GM19328 (cell line): ENCODE data around the gene NAV1.
"Not testable (repeated sequence)": the region's sequence is repeated elsewhere in the genome, so short reads cannot be mapped to it uniquely, and the experiment has no call there.

Experiments used
- ATAC-seq: cut with Tn5 transposase; IDR thresholded peaks from one replicate; pipeline ENCODE4 v1.9.1; 2021; ENCODE audit warnings: mild to moderate bottlenecking, moderate library complexity; ENCODE audit not compliant: unreplicated experiment

NAV1 gene

DNA sequence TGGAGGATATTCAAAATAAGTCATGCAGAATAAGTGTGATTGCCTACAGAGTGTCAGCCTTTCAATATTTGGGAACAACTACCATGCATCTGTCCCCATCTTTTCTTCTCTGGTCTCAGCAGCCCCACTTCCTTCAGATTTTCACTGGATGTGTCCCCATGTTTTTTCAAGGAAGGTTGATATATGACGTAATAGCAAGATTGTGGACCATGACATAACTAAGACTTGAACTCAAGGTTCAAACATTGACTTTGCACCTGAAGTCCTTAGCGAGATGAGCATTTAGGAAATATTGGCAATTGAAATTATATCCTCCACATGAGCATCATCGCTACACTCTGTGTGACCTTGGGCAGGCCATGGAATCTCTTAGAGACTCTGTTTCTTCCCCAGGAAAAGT lies 5.8 kb downstream of the NAV1 start:
- ATAC-seq, result no peak

GRCh38 chr1:201545851-201546492 lies 7.0 kb downstream of the NAV1 start:
- no peak for ATAC-seq

- ATAC-seq, result not testable (repeated sequence)
Measured at GRCh38 chr1:201549522-201549921, 10.6 kb downstream of the NAV1 start.

- no peak for ATAC-seq
Measured at GRCh38 chr1:201551096-201551495, 12.2 kb downstream of the NAV1 start.

DNA sequence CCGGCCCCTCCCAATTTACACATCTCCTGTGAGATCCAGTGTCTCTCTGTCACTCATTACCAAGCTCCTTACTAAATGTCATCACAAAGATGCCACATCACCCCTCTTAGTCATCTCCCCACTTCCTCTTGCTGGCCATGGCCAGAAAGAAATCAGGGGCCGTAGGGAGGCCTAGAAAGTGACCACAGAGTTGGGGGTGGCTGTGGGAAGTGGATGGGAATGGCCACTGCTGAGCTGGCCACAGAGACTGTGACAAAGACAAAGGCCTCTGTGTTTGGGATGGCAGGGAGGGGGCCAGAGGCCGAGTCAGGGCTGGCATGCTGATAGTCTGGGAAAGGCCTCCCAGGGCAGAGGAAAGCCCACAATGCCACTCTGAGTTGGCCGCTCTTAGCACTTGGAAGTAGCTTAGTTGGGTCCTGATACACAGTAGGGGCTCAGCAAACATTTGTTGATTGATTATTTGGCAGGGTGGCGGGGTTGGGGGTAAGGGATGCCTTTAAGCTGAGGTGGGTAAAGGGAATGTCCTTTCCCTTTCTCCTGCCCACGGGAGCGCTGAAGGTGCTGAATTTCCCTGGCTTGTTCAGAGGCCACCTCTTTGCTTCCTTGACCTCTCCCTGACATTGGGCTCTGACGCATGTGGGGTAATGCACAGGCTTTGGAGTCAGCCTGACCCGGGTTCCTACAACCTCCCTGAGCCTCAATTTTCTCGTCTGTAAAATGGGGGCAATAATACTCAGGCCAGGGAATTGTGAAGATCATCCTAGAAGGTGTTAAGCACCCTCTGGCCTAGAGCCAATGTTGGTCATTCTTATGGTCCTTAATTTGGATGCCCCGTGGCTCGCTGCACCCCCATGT lies 13.2 kb downstream of the NAV1 start:
- ATAC-seq, result no peak

DNA sequence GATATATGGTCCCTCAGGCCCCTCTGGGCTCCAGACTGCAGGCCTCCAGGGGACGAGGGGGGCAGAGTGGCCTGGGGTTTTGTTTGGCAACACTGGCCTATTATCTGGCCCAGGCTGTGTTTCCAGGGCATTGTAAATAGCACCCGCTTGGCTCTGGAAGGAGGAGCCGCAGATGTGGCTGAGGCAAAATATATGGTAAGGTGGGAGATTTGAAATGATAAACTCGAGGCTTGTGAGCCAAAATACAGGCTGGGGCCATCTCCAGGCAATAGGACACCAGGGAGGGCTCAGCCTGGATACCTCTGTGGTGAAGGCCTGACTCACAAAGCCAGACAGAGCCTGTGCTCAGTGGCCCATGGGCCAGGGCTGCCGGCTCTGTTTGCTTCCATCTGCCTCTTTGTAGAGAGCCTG lies 14.0 kb downstream of the NAV1 start:
- ATAC-seq, result no peak

- no peak for ATAC-seq
Measured at GRCh38 chr1:201553496-201554189, 14.7 kb downstream of the NAV1 start.

GRCh38 chr1:201554190-201554600 lies 15.3 kb downstream of the NAV1 start:
- no peak for ATAC-seq

- no peak for ATAC-seq
Measured at GRCh38 chr1:201554789-201555592, 16.1 kb downstream of the NAV1 start.

DNA sequence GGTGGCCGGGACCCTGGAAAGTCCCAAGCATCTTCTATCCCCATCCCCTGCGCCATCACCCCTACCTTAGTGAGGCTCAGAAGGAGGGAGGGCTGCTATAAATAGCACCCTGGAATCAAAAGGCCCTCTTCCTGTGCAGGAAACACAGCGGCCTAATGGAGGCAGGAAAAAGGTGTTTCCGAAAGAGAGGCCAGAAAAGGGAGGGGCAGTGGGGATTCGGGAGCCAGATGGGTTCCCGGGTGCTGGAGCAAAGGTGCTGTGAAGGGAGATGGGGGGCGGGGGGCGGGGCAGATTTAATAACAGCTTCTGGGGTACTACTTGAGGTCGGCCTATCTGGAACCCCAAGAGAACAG lies 16.6 kb downstream of the NAV1 start:
- ATAC-seq, result no peak

DNA sequence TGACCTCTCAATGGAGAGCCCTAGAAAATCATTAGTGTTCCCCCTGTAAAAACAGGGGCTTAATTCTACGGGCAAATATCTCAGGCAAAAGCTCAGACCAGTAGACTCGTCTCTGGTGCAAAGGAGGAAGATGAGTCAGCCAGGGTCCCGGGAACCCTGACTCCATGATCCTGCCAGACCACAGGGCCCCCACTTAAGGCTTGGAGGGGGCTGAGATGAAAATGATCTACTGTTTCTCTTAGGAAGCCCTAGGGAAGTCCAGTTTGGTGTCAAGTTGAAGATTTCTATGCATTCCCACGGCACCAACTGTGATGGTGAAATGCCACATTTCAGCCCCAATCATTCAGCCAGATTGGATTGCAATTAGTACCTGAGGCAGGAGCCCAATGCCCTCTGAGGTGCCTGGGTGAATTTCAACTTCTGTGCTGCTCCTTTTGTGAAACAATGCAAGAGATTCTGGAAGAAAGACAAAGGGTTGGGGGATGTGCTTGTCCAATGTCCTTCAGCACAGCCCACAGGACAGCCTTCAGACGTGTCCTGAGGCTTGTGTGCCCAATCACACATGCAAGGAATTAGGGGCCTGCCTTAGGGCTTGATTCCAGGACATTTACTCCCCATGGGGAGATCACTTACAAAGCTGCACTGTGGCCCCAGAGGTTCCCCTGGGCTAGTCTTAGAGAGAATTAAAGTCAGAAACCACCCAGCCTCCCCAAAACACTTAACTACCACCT lies 18.1 kb downstream of the NAV1 start:
- ATAC-seq, result no peak

GRCh38 chr1:201557572-201557958 lies 18.6 kb downstream of the NAV1 start:
- ATAC-seq, result no peak

- ATAC-seq, result no peak
Measured at GRCh38 chr1:201559679-201560162, 20.8 kb downstream of the NAV1 start.

GRCh38 chr1:201560328-201561194 lies 21.6 kb downstream of the NAV1 start:
- ATAC-seq, result no peak

DNA sequence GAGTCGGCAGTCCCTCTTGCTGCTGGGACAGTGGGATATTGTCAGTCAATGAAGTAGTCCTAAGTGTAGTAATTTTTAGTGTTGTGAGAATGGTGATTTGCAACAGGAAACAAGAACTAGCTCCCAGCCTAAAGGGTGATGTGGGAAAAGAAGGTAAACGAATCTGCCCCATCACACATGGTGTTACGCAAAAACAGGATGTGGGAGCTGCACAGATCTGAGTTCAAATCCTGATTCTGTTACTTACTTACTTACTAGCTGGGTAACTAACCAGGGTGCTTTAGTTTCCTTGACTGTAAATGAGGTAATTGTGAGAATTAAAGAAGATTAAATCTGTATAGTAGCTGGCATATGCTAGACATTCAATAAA lies 22.3 kb downstream of the NAV1 start:
- ATAC-seq, result no peak

DNA sequence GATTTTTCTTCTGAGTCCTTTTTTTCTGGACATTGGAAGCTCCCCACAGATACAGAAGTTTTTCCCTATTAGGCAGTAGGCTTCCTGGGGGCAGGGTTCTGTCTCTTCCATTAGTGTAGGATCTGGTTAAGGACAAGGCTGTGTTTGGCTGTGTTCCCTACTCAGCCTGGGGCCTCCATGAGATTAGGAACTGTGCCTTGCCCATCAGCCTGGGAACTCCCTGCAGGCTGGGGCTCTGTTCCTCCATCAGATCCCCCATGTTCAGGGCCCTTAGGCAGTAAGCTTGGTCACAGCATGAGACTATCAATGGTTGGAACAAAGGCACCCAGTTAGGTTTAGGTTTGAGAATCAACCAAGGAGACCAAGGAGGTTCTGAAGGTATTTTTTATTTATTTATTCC lies 22.7 kb downstream of the NAV1 start:
- ATAC-seq, result no peak

- ATAC-seq, result no peak
Measured at GRCh38 chr1:201562257-201562656, 23.3 kb downstream of the NAV1 start.

GRCh38 chr1:201562659-201563405 lies 23.9 kb downstream of the NAV1 start:
- no peak for ATAC-seq

DNA sequence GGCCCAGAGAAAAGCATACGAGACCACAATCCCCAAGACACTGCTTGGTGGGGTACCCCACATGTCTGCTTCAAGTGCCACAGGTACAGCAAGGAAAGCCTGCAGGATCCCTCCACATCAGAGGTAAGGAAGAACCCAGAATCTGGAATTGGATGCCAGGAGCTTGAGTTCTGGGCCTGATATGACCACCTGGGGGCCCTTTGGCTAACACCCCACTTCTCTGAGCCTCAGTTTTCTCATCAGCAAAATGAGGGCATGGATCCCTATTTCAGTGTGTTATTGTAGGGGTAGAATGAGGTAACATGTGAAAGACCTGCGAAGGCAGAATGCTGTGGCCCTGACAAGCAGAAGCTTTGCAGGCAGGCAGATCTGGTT lies 24.5 kb downstream of the NAV1 start:
- no peak for ATAC-seq
